DMS153 treated with DMSO at 0.1 percent for 48 hours (cell line): ENCODE results near the gene PMVK.

Experiments used
- DNase-seq: peaks from one replicate; lab custom pipeline; 2025; ENCODE audit not compliant: unreplicated experiment; lab: John Stamatoyannopoulos, UW

Gene PMVK

GRCh38 chr1:154881820-154882535 lies 54.5 kb downstream of the PMVK start:
- DNase-seq: no peak

- no peak for DNase-seq
Observed at GRCh38 chr1:154880671-154881070, 55.8 kb downstream of the PMVK start.

GRCh38 chr1:154879038-154879421 lies 57.5 kb downstream of the PMVK start:
- DNase-seq: no peak

- peak; percentile 83 for DNase-seq
Observed at GRCh38 chr1:154878371-154879037, 58.0 kb downstream of the PMVK start.

- DNase-seq: no peak
Observed at GRCh38 chr1:154877370-154877974, 59.0 kb downstream of the PMVK start.

DNA sequence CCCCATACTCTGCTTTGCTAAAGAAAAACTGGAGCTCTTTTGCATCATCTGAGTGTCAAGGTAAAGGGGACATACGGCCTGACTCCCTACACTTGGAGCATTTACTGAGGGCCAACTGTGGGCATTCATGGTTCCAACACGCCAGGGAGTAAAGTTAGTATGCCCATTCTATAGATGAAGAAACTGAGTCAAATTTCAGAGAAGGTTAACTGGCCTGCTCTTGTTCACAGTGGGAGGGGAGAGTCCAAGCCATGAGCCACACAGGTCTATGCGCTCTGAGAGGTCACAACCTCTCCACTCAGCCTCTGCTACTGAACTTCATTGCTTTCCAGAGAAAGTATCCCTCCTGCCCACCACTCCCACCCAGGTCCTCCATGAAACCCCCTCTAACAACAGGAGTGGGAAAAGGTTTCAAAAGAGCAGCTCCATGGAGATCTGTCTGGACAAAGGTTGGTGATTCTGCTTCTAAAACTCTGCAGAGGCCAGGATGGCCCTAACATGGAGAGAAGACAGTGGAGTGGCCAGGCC lies 59.6 kb downstream of the PMVK start:
- no peak for DNase-seq
